ENCODE results near the gene APOC1. TPM values are rescaled to one million over a fixed set of nuclear protein-coding genes. Genes with fewer than 3 reads are reported as not detected.
"Not testable (repeated sequence)": the region's sequence is repeated elsewhere in the genome, so short reads cannot be mapped to it uniquely, and the experiment has no call there.

Gene APOC1
- total RNA-seq, 1 donor from 2014 or later: 816 TPM

DNA sequence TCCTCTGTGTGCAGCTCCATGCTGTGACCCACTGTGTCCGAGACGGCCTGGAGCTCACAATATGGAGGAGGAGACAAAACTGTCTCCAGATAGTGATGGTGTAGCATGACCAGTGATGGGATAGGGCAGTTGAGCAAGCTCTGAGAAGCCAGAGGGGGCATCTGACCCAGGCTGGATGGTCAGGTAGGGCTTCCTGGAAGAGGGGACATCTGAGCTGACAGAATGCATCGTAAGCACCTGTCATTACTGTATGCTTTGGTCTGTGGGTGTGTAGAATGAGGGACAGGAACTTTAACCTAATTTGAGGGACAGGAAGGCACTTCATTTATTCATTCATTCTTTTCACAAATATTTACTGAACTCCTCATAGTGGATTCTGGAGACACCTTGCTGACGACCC is 29.8 kb upstream of the APOC1 start:
- ATAC-seq (no peak), DNase-seq (no peak)
- TF ChIP-seq, protein P1, sequence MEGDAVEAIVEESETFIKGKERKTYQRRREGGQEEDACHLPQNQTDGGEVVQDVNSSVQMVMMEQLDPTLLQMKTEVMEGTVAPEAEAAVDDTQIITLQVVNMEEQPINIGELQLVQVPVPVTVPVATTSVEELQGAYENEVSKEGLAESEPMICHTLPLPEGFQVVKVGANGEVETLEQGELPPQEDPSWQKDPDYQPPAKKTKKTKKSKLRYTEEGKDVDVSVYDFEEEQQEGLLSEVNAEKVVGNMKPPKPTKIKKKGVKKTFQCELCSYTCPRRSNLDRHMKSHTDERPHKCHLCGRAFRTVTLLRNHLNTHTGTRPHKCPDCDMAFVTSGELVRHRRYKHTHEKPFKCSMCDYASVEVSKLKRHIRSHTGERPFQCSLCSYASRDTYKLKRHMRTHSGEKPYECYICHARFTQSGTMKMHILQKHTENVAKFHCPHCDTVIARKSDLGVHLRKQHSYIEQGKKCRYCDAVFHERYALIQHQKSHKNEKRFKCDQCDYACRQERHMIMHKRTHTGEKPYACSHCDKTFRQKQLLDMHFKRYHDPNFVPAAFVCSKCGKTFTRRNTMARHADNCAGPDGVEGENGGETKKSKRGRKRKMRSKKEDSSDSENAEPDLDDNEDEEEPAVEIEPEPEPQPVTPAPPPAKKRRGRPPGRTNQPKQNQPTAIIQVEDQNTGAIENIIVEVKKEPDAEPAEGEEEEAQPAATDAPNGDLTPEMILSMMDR (IDR thresholded peaks at IDR 0.05): no peak
- peaks cover 2% of the 10 kb centered on the region for H3K4me1 ChIP-seq
- H3K36me3 ChIP-seq: peaks cover 49% of the 10 kb centered on the region
- no peak overlapping the region for H3K27ac ChIP-seq
- H3K4me3 ChIP-seq: no peak overlapping the region
- no peaks in the 10 kb centered on the region for H3K27me3 ChIP-seq (ENCODE audit: low read depth)
- H3K9me3 ChIP-seq: no peaks in the 10 kb centered on the region
- intact Hi-C loops (cut with DNase I): no loop called here

- H3K4me1 ChIP-seq: peaks cover 8% of the 10 kb centered on the region
- ATAC-seq (no peak), DNase-seq (no peak)
- no peaks in the 10 kb centered on the region for H3K27me3 ChIP-seq (ENCODE audit: low read depth)
- no peak overlapping the region for H3K4me3 ChIP-seq
- H3K27ac ChIP-seq: no peak overlapping the region
- no peaks in the 10 kb centered on the region for H3K9me3 ChIP-seq
- intact Hi-C loops (cut with DNase I): no loop called here
- peaks cover 44% of the 10 kb centered on the region for H3K36me3 ChIP-seq
- TF ChIP-seq, protein P1 (IDR thresholded peaks at IDR 0.05): no peak
Measured at GRCh38 chr19:44886141-44886540, 28.3 kb upstream of the APOC1 start.

DNA sequence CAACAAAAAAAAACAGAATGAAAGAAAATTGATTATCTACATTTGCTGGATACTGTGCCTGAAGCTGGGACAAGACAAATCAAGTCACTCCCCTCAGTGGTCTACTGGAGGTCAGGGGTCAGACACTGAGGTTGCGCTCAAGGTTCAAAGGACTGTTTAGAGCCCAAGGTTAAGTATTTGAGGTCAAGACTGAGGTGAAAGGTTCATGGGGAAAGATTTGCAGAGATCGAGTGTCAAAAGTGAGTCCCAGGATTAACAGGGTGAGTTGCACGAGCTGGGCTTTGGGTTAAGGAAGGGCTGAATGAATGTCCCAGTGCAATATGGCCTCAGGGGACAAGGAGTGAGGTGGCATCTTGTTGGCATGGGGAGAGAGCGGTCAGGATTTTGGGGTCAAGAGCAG is 26.8 kb upstream of the APOC1 start:
- H3K27me3 ChIP-seq (ENCODE audit: low read depth): no peaks in the 10 kb centered on the region
- H3K36me3 ChIP-seq: peaks cover 45% of the 10 kb centered on the region
- intact Hi-C loops (cut with DNase I): no loop called here
- H3K4me3 ChIP-seq: no peak overlapping the region
- no peak for DNase-seq
- peaks cover 20% of the 10 kb centered on the region for H3K4me1 ChIP-seq
- no peak overlapping the region for H3K27ac ChIP-seq
- H3K9me3 ChIP-seq: no peaks in the 10 kb centered on the region
- no peak for ATAC-seq
- TF ChIP-seq, protein P1 (IDR thresholded peaks at IDR 0.05): no peak

- H3K27me3 ChIP-seq (ENCODE audit: low read depth); H3K9me3 ChIP-seq; ATAC-seq; DNase-seq; intact Hi-C loops (cut with DNase I); H3K4me3 ChIP-seq; H3K27ac ChIP-seq: not testable (repeated sequence)
- H3K4me1 ChIP-seq: peaks cover 27% of the 10 kb centered on the region
- H3K36me3 ChIP-seq: peaks cover 45% of the 10 kb centered on the region
Measured at GRCh38 chr19:44888335-44888734, 26.1 kb upstream of the APOC1 start.

- intact Hi-C loops (cut with DNase I): no loop called here
- no peaks in the 10 kb centered on the region for H3K9me3 ChIP-seq
- H3K36me3 ChIP-seq: peaks cover 54% of the 10 kb centered on the region
- DNase-seq (no peak), ATAC-seq (no peak)
- TF ChIP-seq, protein P1 (IDR thresholded peaks at IDR 0.05): no peak
- peak overlapping the region; percentile 80 for H3K4me3 ChIP-seq
- H3K27me3 ChIP-seq (ENCODE audit: low read depth): no peaks in the 10 kb centered on the region
- peak overlapping the region; percentile 95 for H3K27ac ChIP-seq
- peaks cover 27% of the 10 kb centered on the region for H3K4me1 ChIP-seq
Measured at GRCh38 chr19:44889830-44890365, 24.5 kb upstream of the APOC1 start.

DNA sequence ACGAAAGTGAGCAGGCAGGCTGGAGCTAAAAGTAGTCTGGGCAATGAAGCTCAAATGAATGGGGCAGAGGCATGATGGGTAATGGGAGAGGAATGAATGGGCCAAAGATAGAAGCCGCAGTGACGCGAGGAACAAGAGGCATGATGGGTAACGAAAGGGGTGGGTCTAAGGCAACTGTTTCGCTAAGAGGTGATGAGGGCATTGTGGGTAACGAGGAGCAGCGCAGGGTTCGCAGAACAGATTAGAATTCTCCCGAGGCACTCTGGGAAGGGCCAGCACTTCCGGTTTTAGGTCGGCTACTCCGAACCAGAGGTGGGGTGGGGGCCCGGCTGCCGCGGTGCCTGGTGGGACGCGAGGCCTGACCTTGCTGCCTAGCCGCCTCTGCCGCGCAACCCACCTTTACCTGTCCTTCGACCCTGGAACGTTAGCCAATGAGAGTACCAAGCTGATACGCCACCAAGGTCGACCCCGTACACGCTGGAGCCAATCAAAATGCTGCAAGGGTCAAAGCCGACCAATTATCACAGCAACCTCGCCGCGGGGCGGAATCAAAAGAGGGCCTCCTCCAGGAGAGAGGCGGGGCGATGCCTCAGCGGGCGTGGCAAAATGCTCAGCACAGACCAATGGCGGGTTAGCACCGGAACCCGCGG is 23.9 kb upstream of the APOC1 start:
- intact Hi-C loops (cut with DNase I): no loop called here
- Histone ChIP-seq H3K27ac (peak overlapping the region; percentile 95), H3K9me3 (no peaks in the 10 kb centered on the region), H3K4me1 (peaks cover 27% of the 10 kb centered on the region), H3K36me3 (peaks cover 57% of the 10 kb centered on the region), H3K27me3 (ENCODE audit: low read depth) (no peaks in the 10 kb centered on the region), H3K4me3 (peak overlapping the region; percentile 80)
- ATAC-seq: peak; percentile 95 to 97
- TF ChIP-seq, protein P1 (IDR thresholded peaks at IDR 0.05): no peak
- no peak for DNase-seq
